22Rv1 (cell line): Measurements from ENCODE around the gene OXCT2.

Experiments used
- ZFX ChIP-seq: fragments of 450-650 bp; IDR thresholded peaks from 2 replicates; pipeline ENCODE4 v1.6.1; 2017; ENCODE audit warnings: antibody characterized with exemption, borderline replicate concordance
- TF ChIP-seq, protein P1 (sequence below): fragments of 450-650 bp; IDR thresholded peaks from 2 replicates; pipeline ENCODE4 v1.5.1; 2017; ENCODE audit warnings: mild to moderate bottlenecking

DNA sequence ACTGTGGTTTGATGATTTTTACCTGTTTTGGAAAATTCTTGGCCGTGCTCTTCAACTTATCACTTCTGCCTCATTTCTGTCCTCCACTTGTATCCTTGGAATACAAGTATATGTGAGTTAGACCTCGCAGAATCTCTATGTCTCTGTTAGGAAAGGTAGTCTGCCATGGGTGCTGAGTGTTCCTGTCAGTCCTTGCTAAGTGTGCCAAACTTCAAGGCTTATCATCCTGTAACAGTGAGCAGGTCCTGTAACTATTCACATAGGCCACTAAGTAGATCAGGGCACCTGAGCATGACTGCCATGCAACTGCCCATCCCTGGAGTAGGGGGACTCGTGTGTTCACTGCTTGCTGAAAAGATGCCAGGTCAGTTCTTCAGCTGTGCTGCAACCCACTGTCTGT lies 41.8 kb upstream of the OXCT2 start:
- TF ChIP-seq ZFX, result no peak
- TF ChIP-seq, protein P1, sequence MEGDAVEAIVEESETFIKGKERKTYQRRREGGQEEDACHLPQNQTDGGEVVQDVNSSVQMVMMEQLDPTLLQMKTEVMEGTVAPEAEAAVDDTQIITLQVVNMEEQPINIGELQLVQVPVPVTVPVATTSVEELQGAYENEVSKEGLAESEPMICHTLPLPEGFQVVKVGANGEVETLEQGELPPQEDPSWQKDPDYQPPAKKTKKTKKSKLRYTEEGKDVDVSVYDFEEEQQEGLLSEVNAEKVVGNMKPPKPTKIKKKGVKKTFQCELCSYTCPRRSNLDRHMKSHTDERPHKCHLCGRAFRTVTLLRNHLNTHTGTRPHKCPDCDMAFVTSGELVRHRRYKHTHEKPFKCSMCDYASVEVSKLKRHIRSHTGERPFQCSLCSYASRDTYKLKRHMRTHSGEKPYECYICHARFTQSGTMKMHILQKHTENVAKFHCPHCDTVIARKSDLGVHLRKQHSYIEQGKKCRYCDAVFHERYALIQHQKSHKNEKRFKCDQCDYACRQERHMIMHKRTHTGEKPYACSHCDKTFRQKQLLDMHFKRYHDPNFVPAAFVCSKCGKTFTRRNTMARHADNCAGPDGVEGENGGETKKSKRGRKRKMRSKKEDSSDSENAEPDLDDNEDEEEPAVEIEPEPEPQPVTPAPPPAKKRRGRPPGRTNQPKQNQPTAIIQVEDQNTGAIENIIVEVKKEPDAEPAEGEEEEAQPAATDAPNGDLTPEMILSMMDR, result no peak
